GM19193 (cell line): ENCODE results near the gene TXLNG.

Source experiments
- POLR2A ChIP-seq: IDR thresholded peaks from 4 replicates; pipeline ENCODE4 v1.6.1; 2011; ENCODE audit not compliant: insufficient read depth, insufficient read length; ENCODE audit errors: extremely low read depth

The TXLNG gene

DNA sequence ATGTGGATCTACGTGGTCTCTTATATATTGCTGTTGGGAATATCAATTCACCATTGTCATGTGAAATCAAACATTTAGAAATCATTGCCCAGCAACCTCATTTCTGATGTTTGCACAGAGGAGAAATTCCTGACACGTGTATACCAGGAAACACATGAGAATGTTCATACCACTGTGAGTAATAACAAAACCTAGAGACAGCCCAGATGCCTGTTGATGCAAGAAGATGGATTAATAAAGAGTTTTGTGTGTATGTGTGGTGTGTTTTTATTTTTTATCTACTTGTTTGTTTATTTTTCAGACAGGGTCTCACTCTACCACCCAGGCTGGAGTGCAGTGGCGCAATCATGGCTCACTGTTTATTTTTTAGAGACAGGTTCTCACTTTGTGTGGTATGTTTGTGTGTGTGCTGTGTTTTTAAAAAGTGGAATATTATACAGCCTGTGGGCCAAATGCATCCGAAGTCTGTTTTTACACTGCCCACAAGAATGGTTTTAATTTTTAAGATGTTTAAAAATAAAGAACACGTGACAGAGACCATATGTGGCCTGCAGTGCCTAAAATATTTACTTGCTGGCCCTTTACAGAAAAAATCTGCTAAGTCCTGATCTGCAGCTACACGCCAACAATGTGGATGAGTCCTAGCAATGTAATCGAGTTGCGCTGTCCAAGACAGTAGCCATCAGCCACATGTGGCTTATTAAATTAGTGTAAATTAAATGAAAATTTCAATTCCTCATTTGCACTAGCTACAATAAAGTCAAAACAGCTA lies 39.2 kb downstream of the TXLNG start:
- TF ChIP-seq POLR2A = no peak

DNA sequence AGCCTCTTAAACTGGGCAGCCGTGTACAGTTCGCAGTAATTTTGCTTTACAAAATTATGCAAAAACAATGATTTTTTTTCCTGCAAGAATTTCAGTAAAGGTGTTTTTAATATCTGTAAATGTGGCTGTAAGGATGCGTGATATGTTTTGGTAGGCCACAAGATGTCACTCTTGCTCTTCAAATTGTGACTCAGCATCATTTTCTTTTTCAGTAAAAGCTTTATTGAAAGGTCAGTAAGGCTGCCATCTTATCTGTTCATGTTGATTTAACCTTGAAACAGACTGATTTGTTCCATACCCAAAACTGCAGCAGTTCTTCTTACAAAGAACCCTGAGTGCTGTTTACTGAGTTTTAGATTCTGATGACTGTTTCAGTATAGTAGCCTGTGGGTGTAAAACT lies 39.9 kb downstream of the TXLNG start:
- no peak for TF ChIP-seq POLR2A

DNA sequence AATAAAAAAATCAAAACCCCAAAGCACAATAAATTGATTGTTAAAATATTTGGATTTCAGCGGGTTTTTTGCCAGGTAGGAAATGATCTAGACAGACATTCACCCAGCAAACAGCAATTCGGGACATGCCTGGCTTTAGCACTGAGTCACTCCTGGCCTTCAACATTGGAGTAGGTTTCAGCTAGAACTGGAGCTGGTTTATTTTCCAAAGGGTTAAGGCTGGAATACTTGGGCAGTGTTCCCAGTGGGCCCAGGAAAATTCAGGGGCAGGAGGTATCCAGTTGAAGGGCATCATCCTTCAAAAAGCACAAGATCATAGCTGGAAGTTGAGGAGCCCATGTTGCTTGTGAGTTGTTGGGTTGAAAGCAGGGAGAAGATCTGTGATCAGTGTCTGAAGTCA lies 41.0 kb downstream of the TXLNG start:
- TF ChIP-seq POLR2A = no peak

DNA sequence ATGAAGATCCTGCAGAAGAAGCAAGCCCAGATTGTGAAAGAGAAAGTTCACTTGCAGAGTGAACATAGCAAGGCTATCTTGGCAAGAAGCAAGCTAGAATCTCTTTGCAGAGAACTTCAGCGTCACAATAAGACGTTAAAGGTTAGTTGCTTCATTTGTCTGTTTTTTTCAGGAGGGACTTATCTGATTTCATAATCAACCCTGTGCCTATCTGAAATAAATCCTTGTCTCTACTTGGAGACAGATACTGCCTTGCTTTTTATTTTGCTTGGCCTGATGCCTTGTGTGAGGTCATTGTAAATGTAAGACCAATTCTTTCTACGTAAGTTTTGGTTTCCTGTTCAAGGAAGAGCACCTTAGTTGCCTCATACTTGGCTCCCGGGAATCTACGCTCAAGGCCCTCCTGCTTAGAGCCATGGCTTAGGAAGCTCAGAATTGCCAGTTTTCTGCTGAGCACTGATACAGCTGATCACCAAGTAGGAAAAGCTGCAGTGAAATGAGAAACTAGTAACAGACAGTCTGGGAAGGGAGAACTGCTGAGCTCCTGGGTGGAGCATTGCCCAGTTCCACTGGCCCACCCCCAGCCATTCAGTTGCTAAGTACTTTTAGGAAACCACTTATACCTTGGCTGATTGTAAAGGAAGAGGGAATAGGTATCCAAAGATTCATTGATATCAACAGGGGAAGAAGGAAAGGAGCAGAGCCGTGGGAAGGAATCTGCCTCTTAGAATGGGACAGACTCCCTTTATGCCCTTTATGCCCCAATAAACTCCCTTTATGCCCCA lies 42.0 kb downstream of the TXLNG start:
- no peak for TF ChIP-seq POLR2A

DNA sequence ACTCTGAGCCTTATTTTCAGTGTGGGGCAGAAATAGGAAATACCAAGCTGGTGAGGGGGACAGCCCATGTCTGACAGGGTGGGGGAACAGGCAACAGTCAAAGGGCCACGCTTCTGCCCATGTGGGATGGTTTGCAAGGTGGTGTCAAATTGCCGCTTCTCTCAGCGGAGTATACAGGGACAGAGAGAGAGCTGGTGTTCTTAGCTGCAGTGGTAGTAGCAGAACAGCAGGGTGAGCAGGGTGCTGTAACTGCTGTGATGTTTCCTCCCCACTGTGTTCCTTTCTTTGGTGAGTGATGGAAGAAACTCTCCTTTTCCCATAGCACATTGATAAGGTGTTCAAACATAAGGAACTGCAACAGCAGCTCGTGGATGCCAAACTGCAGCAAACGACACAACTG lies 46.0 kb downstream of the TXLNG start:
- TF ChIP-seq POLR2A = no peak

DNA sequence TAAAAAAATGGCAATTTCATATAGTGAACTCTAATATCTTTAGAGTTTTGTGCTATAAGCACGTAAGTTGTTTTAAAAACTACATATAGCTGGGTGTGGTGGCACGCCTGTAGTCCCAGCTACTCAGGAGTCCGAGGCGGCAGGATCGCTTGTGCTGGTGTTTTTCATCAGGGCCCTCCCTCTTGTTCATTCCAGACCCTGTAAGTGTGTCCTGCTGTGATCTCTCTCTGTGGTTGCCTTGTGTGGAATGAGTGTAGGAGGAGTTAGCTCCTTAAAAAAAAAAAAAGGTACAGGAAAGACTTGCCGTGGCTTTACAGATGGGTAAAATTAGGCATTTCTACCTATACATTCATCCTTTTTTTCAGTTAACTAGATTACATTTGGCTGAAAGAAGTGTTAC lies 48.5 kb downstream of the TXLNG start:
- no peak for TF ChIP-seq POLR2A

DNA sequence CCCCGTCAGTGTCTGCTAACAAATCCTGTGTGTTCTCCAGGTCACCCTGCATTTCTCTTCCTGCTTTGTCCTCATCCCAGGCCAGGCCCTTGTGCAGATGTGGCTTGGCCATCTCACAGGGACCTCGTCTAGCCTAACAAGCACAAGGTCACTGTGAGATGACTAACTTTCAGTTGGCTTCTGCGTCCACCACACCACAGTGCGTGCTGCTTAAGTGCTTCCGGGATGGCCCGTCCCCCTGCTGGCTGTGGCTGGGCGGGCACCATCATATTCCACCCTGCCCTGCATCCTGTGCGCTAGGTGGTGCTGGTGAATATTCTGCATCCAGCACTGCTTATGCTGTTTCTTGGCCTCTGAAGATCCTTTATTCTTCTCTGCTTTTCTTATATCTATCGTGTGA lies 50.1 kb downstream of the TXLNG start:
- peak; percentile 23 for TF ChIP-seq POLR2A

DNA sequence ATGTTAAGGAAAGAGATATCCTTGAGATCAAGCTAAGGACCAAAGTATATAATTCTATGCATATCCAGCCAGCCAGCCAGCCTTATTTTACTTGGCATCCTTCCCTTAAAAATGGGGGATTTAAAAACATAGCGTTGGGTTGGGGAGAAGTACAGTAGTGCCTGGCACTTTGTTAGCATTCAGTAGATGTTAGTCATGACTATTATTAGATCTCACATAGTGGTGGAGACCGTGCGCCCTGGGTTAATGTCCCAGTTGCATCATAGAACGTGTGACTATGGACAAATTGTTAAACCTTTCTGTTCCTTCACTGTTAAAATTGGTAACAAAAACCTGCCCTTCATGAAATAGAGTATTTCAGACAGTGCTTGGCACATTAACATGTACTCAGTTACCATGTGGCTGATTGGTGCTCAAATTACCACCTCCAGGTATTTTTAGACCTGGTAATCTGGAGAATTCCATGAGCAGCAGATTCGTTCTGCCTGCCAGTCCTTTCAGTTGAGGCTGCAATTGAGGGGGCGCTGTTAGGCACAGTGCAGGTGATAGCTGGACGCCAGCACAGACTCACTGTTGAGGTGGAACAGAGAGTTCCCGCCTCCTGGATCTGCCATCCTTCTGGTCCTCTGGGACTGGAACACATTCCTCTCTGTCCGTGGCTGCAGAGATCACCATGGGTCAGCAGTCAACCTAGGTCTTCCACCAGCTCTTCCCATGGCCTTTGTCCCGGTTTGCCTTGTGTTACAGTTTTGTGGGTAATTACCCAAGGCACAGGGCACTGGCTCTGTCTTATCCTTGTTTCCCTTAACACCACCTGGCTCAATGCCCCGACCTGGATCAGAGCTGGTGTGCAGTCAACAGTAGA lies 52.2 kb downstream of the TXLNG start:
- TF ChIP-seq POLR2A = no peak

DNA sequence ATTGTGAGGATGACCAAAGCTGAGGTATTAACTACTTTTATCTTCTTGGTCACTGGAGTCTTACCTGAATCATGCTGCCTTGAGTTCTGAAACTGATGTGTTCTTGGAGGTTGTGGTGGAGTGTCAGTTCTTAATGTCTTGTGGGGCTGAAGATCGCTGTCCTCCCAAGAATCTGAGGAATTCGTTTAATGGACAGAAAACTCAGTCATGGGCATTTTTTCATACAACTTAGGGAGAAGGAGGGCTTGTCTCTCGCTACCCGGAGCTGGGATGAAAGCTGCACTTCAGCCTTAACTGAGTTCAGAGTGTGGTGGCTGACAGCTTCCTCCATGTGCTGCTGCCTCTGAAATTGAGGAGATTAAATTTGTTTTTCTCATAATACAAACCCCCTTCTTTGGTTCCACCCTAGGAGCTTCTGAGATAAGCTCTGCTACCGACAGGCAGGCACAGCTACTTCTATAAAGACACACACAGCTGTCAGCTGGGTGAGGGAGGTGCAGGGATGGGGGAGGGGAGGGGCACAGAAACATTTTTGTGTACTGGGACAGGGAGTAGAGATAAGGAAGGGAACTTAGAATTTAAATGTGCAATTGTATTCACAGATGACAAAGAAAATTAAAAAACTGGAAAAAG lies 53.1 kb downstream of the TXLNG start:
- TF ChIP-seq POLR2A = no peak

DNA sequence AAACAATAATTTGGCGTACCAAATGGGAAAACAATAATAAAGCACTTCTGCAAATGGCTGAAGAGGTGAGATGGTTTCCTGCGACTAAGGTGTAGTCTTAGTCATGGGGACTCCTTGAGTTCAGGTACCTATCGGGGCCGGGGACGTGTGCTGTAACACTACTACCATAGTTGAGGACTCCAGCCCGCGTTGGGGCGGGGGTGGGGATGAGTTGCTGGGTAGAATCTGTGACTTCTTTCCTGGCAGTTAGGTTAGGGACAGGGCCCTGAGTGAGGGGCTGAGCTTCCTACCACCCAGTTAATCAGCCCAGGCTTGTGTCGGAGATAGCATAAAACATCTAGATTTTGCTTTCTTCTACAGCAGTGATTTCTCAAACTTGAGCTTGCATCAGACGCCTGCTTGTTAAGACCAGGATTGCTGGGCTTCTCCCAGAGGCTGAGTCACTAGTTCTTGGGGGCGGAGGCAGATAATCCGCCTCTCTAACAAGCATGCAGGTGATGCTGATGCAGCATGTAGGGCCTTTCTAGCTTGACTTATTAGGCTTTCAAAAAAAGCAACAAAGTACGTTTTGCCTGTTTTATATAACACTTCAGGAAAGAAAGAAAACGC lies 53.7 kb downstream of the TXLNG start:
- no peak for TF ChIP-seq POLR2A

DNA sequence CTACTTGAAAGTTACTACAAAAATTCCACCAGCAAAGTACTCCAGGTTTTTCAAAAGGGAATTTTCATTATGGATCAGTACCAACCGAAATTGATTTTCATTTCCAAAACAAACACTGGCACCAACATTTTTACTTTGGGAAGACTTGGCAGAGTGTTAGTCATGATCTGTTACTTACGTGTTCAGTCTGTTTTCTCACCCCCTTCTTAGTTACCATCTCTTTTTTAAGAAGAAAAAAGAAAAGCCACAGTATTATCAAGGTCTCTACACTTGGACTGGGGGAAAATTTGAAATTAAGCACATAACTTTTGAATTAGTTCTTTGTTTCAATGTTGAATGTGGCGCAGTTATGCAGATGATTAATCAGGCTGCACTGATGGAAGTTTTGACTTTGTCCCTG lies 56.4 kb downstream of the TXLNG start:
- no peak for TF ChIP-seq POLR2A

DNA sequence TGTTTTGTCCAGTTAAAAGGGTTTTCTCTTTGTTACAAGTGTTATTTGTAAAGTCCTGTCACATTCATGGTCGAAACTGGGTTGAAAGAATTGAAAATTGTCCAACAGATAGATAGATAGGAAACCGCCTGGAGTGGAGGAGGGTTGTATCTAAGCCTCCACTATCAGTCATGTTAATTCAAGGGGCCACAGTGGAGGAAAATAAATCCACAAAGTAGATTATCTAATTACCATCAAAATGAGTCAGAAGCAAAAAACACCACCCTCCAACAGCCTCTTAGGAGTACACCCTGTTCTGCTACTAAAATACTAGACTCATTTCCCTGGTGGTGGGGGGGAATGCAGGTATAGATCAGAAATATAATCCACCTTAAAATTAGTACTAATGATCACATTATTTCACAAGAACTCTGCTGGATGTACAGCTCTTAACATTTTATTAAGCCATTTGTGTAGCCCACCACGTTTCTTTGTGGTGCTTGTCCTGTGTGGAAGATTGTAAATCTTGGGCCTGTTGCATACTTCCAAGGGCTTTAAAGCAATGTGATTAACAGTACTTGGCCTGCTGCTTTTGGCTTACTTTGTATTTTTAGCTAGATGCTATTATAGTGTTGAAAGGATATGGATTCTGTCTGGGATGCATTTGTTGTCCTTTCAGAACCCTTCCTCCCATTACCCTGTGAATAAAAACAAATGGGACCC lies 57.1 kb downstream of the TXLNG start:
- TF ChIP-seq POLR2A = no peak

DNA sequence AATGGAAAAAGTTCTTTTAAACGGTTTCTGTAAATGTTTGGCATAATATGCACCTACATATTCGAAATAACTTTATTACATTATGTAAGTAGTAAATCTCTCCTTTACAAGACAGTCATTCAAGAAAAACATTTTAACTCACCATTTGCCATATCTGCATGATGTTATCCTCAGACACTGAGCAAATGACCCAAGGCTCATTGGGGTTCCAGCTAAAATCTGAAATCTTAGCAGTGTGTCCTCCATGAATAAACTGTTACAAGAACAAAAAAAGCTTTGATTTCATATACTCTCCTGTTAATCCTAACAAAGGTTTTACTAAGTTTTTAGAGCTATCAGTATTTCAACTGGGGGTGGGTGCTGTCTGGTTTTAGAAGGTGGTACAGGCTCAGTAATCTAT lies 59.4 kb downstream of the TXLNG start:
- no peak for TF ChIP-seq POLR2A

DNA sequence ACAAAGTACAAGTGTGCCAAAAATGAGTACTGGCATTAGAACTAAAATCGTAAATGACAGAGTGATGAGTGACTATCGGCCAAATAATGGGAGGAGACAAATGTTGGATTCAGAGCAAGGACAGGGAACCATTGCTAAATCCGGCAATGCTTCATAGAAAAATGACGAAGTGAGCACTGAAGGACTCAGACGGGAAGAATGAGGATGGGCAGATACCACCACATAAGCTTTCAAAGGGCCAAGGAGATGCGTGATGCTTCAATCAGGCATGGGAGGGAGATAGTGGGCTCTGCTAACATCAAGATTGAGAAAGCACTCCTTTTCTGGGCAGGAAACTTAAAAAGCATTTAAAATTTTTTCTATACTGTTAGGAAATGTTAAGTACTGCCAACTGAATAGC lies 62.3 kb downstream of the TXLNG start:
- no peak for TF ChIP-seq POLR2A
